Measurements from ENCODE around the gene SDR9C7.

SDR9C7 gene

DNA sequence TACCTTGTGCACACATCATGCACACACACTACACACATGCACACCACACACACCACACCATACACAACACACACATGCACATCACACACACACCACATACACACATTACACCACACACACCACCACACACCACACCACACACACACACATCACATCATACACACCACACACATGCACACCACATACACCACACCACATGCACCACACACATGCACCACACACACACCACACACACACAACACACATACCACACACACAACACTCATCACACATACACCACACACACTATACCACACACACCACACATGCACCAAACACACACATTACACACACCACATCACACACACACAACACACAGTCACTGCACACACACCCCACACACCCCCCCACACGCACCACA lies 38.1 kb downstream of the SDR9C7 start (continued):
- TF ChIP-seq ZNF558 (tag by site-specific recombination; IDR thresholded peaks at IDR 0.05) (no peak), ZNF473 (tag by site-specific recombination; IDR thresholded peaks at IDR 0.05) (peak; percentile 38; the same call in 1 of the 2 replicates), ZNF138 (tag by site-specific recombination; IDR thresholded peaks at IDR 0.05; ENCODE audit: borderline replicate concordance) (no peak), ZNF596 (tag by site-specific recombination; IDR thresholded peaks at IDR 0.05) (no peak), ZNF837 (tag by site-specific recombination; IDR thresholded peaks at IDR 0.05) (no peak), HOXC10 (CRISPR knock-in tag; IDR thresholded peaks at IDR 0.05) (no peak), ZNF777 (tag by site-specific recombination; IDR thresholded peaks at IDR 0.05; ENCODE audit: borderline replicate concordance) (no peak), ZNF169 (tag by site-specific recombination; IDR thresholded peaks at IDR 0.05) (no peak), GLIS1 (tag by site-specific recombination; IDR thresholded peaks at IDR 0.05) (no peak), ZNF19 (tag by site-specific recombination; IDR thresholded peaks at IDR 0.05; ENCODE audit: low read depth) (no peak), BCL11A (tag by site-specific recombination; IDR thresholded peaks at IDR 0.05; ENCODE audit: low read depth) (no peak), KLF10 (tag by site-specific recombination; IDR thresholded peaks at IDR 0.05) (no peak), ZNF548 (tag by site-specific recombination; IDR thresholded peaks at IDR 0.05) (no peak), ZNF776 (tag by site-specific recombination; IDR thresholded peaks at IDR 0.05; ENCODE audit: borderline replicate concordance) (0 out of 2 replicates have a peak, but pooled peaks have one; percentile 63), REPIN1 (tag by site-specific recombination; IDR thresholded peaks at IDR 0.05; ENCODE audit: low read depth) (no peak), ZFP3 (tag by site-specific recombination; IDR thresholded peaks at IDR 0.05; ENCODE audit: low read depth) (no peak), ZNF16 (tag by site-specific recombination; IDR thresholded peaks at IDR 0.05; ENCODE audit: low read depth) (no peak; the same call in 1 of the 2 replicates), ZNF239 (tag by site-specific recombination; IDR thresholded peaks at IDR 0.05) (peak; percentile 78; the same call in 1 of the 2 replicates), ZNF335 (tag by site-specific recombination; conservative IDR thresholded peaks at IDR 0.05) (no peak), ZNF114 (tag by site-specific recombination; IDR thresholded peaks at IDR 0.05) (no peak), SP7 (tag by site-specific recombination; IDR thresholded peaks at IDR 0.05) (no peak)
- TF ChIP-seq, protein P1, sequence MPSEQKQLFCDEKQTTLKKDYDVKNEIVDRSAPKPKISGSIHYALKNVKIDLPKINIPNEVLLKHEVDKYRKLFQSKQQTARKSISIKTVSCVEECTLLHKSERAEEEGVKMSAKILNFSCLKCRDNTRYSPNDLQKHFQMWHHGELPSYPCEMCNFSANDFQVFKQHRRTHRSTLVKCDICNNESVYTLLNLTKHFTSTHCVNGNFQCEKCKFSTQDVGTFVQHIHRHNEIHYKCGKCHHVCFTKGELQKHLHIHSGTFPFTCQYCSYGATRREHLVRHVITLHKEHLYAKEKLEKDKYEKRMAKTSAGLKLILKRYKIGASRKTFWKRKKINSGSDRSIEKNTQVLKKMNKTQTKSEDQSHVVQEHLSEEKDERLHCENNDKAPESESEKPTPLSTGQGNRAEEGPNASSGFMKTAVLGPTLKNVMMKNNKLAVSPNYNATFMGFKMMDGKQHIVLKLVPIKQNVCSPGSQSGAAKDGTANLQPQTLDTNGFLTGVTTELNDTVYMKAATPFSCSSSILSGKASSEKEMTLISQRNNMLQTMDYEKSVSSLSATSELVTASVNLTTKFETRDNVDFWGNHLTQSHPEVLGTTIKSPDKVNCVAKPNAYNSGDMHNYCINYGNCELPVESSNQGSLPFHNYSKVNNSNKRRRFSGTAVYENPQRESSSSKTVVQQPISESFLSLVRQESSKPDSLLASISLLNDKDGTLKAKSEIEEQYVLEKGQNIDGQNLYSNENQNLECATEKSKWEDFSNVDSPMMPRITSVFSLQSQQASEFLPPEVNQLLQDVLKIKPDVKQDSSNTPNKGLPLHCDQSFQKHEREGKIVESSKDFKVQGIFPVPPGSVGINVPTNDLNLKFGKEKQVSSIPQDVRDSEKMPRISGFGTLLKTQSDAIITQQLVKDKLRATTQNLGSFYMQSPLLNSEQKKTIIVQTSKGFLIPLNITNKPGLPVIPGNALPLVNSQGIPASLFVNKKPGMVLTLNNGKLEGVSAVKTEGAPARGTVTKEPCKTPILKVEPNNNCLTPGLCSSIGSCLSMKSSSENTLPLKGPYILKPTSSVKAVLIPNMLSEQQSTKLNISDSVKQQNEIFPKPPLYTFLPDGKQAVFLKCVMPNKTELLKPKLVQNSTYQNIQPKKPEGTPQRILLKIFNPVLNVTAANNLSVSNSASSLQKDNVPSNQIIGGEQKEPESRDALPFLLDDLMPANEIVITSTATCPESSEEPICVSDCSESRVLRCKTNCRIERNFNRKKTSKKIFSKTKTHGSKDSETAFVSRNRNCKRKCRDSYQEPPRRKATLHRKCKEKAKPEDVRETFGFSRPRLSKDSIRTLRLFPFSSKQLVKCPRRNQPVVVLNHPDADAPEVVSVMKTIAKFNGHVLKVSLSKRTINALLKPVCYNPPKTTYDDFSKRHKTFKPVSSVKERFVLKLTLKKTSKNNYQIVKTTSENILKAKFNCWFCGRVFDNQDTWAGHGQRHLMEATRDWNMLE (tag by site-specific recombination; conservative IDR thresholded peaks at IDR 0.05; ENCODE audit: low read depth): no peak
- TF ChIP-seq, protein P2, sequence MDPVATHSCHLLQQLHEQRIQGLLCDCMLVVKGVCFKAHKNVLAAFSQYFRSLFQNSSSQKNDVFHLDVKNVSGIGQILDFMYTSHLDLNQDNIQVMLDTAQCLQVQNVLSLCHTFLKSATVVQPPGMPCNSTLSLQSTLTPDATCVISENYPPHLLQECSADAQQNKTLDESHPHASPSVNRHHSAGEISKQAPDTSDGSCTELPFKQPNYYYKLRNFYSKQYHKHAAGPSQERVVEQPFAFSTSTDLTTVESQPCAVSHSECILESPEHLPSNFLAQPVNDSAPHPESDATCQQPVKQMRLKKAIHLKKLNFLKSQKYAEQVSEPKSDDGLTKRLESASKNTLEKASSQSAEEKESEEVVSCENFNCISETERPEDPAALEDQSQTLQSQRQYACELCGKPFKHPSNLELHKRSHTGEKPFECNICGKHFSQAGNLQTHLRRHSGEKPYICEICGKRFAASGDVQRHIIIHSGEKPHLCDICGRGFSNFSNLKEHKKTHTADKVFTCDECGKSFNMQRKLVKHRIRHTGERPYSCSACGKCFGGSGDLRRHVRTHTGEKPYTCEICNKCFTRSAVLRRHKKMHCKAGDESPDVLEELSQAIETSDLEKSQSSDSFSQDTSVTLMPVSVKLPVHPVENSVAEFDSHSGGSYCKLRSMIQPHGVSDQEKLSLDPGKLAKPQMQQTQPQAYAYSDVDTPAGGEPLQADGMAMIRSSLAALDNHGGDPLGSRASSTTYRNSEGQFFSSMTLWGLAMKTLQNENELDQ (tag by site-specific recombination; IDR thresholded peaks at IDR 0.05; ENCODE audit: low read depth): no peak
- TF ChIP-seq, protein P3, sequence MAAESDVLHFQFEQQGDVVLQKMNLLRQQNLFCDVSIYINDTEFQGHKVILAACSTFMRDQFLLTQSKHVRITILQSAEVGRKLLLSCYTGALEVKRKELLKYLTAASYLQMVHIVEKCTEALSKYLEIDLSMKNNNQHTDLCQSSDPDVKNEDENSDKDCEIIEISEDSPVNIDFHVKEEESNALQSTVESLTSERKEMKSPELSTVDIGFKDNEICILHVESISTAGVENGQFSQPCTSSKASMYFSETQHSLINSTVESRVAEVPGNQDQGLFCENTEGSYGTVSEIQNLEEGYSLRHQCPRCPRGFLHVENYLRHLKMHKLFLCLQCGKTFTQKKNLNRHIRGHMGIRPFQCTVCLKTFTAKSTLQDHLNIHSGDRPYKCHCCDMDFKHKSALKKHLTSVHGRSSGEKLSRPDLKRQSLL (tag by site-specific recombination; IDR thresholded peaks at IDR 0.05): no peak
- TF ChIP-seq, protein P4, sequence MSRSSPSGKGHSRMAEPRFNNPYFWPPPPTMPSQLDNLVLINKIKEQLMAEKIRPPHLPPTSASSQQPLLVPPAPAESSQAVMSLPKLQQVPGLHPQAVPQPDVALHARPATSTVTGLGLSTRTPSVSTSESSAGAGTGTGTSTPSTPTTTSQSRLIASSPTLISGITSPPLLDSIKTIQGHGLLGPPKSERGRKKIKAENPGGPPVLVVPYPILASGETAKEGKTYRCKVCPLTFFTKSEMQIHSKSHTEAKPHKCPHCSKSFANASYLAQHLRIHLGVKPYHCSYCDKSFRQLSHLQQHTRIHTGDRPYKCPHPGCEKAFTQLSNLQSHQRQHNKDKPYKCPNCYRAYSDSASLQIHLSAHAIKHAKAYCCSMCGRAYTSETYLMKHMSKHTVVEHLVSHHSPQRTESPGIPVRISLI (tag by site-specific recombination; IDR thresholded peaks at IDR 0.05): no peak
- TF ChIP-seq, protein P5, sequence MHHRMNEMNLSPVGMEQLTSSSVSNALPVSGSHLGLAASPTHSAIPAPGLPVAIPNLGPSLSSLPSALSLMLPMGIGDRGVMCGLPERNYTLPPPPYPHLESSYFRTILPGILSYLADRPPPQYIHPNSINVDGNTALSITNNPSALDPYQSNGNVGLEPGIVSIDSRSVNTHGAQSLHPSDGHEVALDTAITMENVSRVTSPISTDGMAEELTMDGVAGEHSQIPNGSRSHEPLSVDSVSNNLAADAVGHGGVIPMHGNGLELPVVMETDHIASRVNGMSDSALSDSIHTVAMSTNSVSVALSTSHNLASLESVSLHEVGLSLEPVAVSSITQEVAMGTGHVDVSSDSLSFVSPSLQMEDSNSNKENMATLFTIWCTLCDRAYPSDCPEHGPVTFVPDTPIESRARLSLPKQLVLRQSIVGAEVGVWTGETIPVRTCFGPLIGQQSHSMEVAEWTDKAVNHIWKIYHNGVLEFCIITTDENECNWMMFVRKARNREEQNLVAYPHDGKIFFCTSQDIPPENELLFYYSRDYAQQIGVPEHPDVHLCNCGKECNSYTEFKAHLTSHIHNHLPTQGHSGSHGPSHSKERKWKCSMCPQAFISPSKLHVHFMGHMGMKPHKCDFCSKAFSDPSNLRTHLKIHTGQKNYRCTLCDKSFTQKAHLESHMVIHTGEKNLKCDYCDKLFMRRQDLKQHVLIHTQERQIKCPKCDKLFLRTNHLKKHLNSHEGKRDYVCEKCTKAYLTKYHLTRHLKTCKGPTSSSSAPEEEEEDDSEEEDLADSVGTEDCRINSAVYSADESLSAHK (tag by site-specific recombination; IDR thresholded peaks at IDR 0.05): no peak
- TF ChIP-seq, protein P6, sequence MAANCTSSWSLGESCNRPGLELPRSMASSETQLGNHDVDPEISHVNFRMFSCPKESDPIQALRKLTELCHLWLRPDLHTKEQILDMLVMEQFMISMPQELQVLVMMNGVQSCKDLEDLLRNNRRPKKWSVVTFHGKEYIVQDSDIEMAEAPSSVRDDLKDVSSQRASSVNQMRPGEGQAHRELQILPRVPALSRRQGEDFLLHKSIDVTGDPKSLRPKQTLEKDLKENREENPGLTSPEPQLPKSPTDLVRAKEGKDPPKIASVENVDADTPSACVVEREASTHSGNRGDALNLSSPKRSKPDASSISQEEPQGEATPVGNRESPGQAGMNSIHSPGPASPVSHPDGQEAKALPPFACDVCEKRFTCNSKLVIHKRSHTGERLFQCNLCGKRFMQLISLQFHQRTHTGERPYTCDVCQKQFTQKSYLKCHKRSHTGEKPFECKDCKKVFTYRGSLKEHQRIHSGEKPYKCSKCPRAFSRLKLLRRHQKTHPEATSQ (tag by site-specific recombination; IDR thresholded peaks at IDR 0.05): no peak
